K562 (cell line): ENCODE measurements around the gene EZH2. TPM values are rescaled to one million over a fixed set of nuclear protein-coding genes. Genes with fewer than 3 reads are reported as not detected.
A peak's percentile ranks its signal among the peaks of the same experiment; 100 is the strongest.

Experiments
- ASH1L ChIP-seq: fragments of 450-650 bp; IDR thresholded peaks from 2 replicates; pipeline ENCODE4 v1.6.1; 2018; ENCODE audit warnings: borderline replicate concordance, mild to moderate bottlenecking, low read depth; ENCODE audit not compliant: partially characterized antibody
- MAFF ChIP-seq: IDR thresholded peaks from 2 replicates; pipeline ENCODE4 v1.6.1; 2012; ENCODE audit warnings: low read length, improper control_type of control experiment
- MCM3 ChIP-seq: fragments of 450-650 bp; IDR thresholded peaks from 2 replicates; pipeline ENCODE4 v1.6.1; 2016
- MGA ChIP-seq: fragments of 450-650 bp; IDR thresholded peaks from 2 replicates; pipeline ENCODE4 v1.6.1; 2016; ENCODE audit warnings: mild to moderate bottlenecking, moderate library complexity
- PML ChIP-seq: IDR thresholded peaks from 2 replicates; pipeline ENCODE4 v1.6.1; 2012; ENCODE audit warnings: low read length, inconsistent platforms
- RFX5 ChIP-seq: IDR thresholded peaks from 2 replicates; pipeline ENCODE4 v1.6.1; 2011; ENCODE audit warnings: low read depth, mild to moderate bottlenecking, improper control_type of control experiment, low read length
- ZBTB9 ChIP-seq: fragments of 450-650 bp; formaldehyde crosslinking; IDR thresholded peaks from 2 replicates; pipeline ENCODE4 v1.4.0; 2020; ENCODE audit warnings: mild to moderate bottlenecking, moderate library complexity
- polyA plus RNA-seq, 8 experiments: library from polyadenylated mRNA; depleted of rRNA in 4 of 8; stranded (reverse) in 5 of 8; unstranded in 3 of 8; fragments of >200 nt; fragmentation: Nextera tagmentation in 2 of 8; fragmentation: Illumina TruSeq in 1 of 8; extraction: Ambion mirVana in 2 of 8; extraction: Trizol in 1 of 8; gene quantifications; 2 replicates each; pipeline versions ENCODE4 v1.2.1 to v1.2.3, GENCODE V29; 2011 to 2014; ENCODE audit warnings: inconsistent platforms in 1 of 8, missing spikeins in 1 of 8
- total RNA-seq, 7 experiments: library from RNA; depleted of rRNA in 6 of 7; stranded (reverse); fragments of >200 nt in 6 of 7; fragmentation: Illumina TruSeq in 2 of 7; extraction: Trizol in 2 of 7; gene quantifications; 2 replicates each; pipeline versions ENCODE4 v1.2.1 to v1.2.3, GENCODE V29; 2011 to 2021; ENCODE audit warnings: low replicate concordance in 1 of 7
- TF ChIP-seq, protein P1 (sequence below): sonication (generic); formaldehyde crosslinking; IDR thresholded peaks from 2 replicates; pipeline ENCODE4 v1.8.1; 2022; ENCODE audit warnings: missing genetic modification reagents

EZH2 gene
- total and polyA plus RNA-seq, 9 of the 15 experiments (the other 6 are each of a cell fraction or from before 2014, with no cell fraction given) = 48.7 to 175 (median 98.6) TPM

- TF ChIP-seq ASH1L (no peak), MAFF (no peak), MCM3 (no peak), MGA (no peak), PML (0 out of 2 replicates have a peak, but pooled peaks have one; percentile 6), ZBTB9 (no peak), RFX5 (no peak)
- TF ChIP-seq, protein P1, sequence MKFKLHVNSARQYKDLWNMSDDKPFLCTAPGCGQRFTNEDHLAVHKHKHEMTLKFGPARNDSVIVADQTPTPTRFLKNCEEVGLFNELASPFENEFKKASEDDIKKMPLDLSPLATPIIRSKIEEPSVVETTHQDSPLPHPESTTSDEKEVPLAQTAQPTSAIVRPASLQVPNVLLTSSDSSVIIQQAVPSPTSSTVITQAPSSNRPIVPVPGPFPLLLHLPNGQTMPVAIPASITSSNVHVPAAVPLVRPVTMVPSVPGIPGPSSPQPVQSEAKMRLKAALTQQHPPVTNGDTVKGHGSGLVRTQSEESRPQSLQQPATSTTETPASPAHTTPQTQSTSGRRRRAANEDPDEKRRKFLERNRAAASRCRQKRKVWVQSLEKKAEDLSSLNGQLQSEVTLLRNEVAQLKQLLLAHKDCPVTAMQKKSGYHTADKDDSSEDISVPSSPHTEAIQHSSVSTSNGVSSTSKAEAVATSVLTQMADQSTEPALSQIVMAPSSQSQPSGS (CRISPR knock-in tag) = no peak
Measured at GRCh38 chr7:148882192-148882591, 1.9 kb downstream of the EZH2 start (continued).
